Ovary (tissue), 9 donors: Measurements from ENCODE around the gene ANKRD7. TPM values are rescaled to one million over a fixed set of nuclear protein-coding genes. Genes with fewer than 3 reads are reported as not detected.

Experiments
- DNase-seq, 5 donors: peaks; one replicate each; pipeline ENCODE4 v3.0.0-alpha.2; 2019 to 2020
- H3K27ac ChIP-seq, 2 donors: fragments of 200-600 bp; one replicate each; pipeline versions ENCODE4 v1.5.1 to v1.8.0; 2019 to 2022
- H3K27me3 ChIP-seq: fragments of 200-600 bp; one replicate; pipeline ENCODE4 v1.8.0; 2022
- H3K36me3 ChIP-seq: fragments of 200-600 bp; sonication (generic); one replicate; pipeline ENCODE4 v1.5.1; 2019
- H3K4me1 ChIP-seq: one replicate; pipeline ENCODE4 v1.8.1; 2013; ENCODE audit warnings: mild to moderate bottlenecking, moderate library complexity; ENCODE audit not compliant: insufficient read depth
- H3K4me3 ChIP-seq: fragments of 200-600 bp; sonication (generic); one replicate; pipeline ENCODE4 v1.5.1; 2017
- H3K9me3 ChIP-seq, 2 donors: fragments of 200-600 bp in 1 of 2; sonication (generic) in 1 of 2; one replicate each; pipeline versions ENCODE4 v1.5.1 to v1.8.1; 2013 to 2019; ENCODE audit warnings: mild to moderate bottlenecking in 1 of 2, moderate library complexity in 1 of 2
- CTCF ChIP-seq, 3 donors: fragments of 450-650 bp in 2 of 3; fragments of 200-600 bp in 1 of 3; IDR thresholded peaks; one replicate each; pipeline versions ENCODE4 v1.5.1 to v1.8.0; 2016 to 2022; ENCODE audit warnings: antibody characterized with exemption in 3 of 3, mild to moderate bottlenecking in 1 of 3
- EP300 ChIP-seq: sonication (generic); formaldehyde crosslinking; IDR thresholded peaks from one replicate; pipeline ENCODE4 v1.6.1; 2017; ENCODE audit warnings: antibody characterized with exemption
- POLR2A ChIP-seq: fragments of 450-650 bp; IDR thresholded peaks from one replicate; pipeline ENCODE4 v1.6.1; 2017; ENCODE audit warnings: antibody characterized with exemption, mild to moderate bottlenecking, moderate library complexity
- WGBS, 3 donors: extraction: QIAGEN DNeasy Blood & Tissue Kit in 1 of 3; methylation state at CpG; one replicate each; pipeline versions ENCODE4 v1.1.5 to v1.1.7; 2013 to 2017; 5-methylcytosine and 5-hydroxymethylcytosine counted together
- intact Hi-C, 4 donors: fragments of 100-400 bp; cut with DNase I; formaldehyde crosslinking; loops; one replicate each; pipeline versions ENCODE4 v1.11.0 to v1.15.1; 2022 to 2023
- polyA plus RNA-seq, 2 donors: library from polyadenylated mRNA; stranded (reverse); fragments of 200-250 nt in 1 of 2; fragments of 350-450 nt in 1 of 2; fragmentation: Illumina TruSeq in 1 of 2; extraction: RNeasy Lipid Tissue Mini Kit (QIAGEN cat#74804) in 1 of 2; gene quantifications; one replicate each; pipeline ENCODE4 v1.2.3, GENCODE V29; 2013 to 2014
- total RNA-seq, 7 donors: library from RNA; depleted of rRNA in 2 of 7; stranded (reverse); fragments of >200 nt in 2 of 7; fragmentation: NEBNext Ultra II Directional in 3 of 7; extraction: Animal tissue kit (Norgen Biotek cat#: 25700) in 3 of 7; gene quantifications; one replicate each; pipeline versions ENCODE4 v1.1.0 to v1.2.4, GENCODE V29; 2016 to 2023
- donor health status: DM: no; HTN: no; CAD: no; lungs with moderate emphysema.
- donor health status: DM: no; HTN: no; CAD: no.
- donor health status: Bipolar disorder and iron deficiency.
- donor health status: DM: yes; HTN: yes; CAD: no.
- donor health status: DM: no; HTN: no; CAD: no.
- donor health status: DM: yes; HTN: yes; CAD: no.

The ANKRD7 gene
- total and polyA plus RNA-seq, 9 donors = 0.23 to 2.3 (median 1.1) TPM; not detected in 2

- Histone ChIP-seq H3K4me3 (no peak overlapping the region), H3K4me1 (no peaks in the 10 kb centered on the region), H3K27me3 (no peaks in the 10 kb centered on the region), H3K27ac (no peak overlapping the region), H3K9me3 (no peaks in the 10 kb centered on the region), H3K36me3 (no peaks in the 10 kb centered on the region)
- intact Hi-C loops = no loop called here
- TF ChIP-seq EP300 = no peak
- no peak for TF ChIP-seq POLR2A
- TF ChIP-seq CTCF (IDR thresholded peaks at IDR 0.05) = no peak
- DNase-seq = no peak
- 87 to 91% (median 91%) methylated on average over 2 of the region's 2 CpGs for WGBS, 3 donors
These were observed 34.6 kb downstream of the ANKRD7 start for GRCh38 chr7:118259115-118259514.

- Histone ChIP-seq H3K9me3 (no peaks in the 10 kb centered on the region), H3K27ac (no peak overlapping the region), H3K4me3 (no peak overlapping the region), H3K36me3 (no peaks in the 10 kb centered on the region), H3K27me3 (no peaks in the 10 kb centered on the region), H3K4me1 (no peaks in the 10 kb centered on the region)
- intact Hi-C loops = no loop called here
- DNase-seq = no peak
- TF ChIP-seq CTCF (IDR thresholded peaks at IDR 0.05) (no peak), EP300 (no peak), POLR2A (no peak)
These were observed 40.3 kb downstream of the ANKRD7 start for GRCh38 chr7:118264836-118265235.

DNA sequence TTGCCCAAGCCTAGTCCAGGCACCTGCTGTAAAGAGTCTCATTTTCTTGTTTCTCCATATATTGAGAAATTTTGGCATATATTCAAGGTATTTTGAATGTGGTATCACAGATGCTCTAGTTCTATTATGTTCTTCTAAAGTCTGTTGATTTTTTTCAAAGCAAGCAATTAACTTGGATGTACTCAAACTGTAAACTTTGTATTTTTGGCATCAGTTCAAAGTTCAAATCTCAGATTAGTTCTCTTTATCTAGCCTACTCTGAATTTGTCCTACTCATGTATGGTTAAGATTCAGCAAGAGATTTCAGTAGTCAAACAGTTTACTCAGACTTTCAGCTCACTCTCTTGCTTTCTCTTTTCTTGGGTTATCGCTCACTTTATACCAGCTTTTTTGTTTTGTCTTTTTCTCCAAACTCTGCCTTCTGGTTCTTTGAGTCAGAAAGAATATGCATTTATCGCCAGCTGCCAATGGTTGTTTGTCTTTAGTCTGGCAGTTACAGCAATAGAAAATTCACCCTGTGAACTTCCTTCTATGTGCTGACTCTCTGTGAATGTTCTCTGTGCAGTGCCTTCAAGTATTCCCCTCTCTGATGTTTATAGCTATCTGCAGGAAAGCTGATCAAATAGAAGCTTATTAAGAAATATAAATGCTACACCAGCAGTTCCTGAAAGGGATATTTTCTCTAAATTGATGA is 56.0 kb downstream of the ANKRD7 start:
- no peaks in the 10 kb centered on the region for H3K36me3 ChIP-seq
- H3K4me3 ChIP-seq = no peak overlapping the region
- no peaks in the 10 kb centered on the region for H3K9me3 ChIP-seq
- no peak overlapping the region for H3K27ac ChIP-seq
- intact Hi-C loops = no loop called here
- H3K27me3 ChIP-seq = no peaks in the 10 kb centered on the region
- 32 to 54% (median 41%) methylated on average over 2 of the region's 2 CpGs for WGBS, 3 donors
- no peaks in the 10 kb centered on the region for H3K4me1 ChIP-seq
- DNase-seq = no peak
- TF ChIP-seq EP300 (no peak), CTCF (IDR thresholded peaks at IDR 0.05) (no peak), POLR2A (no peak)

- intact Hi-C loops = no loop called here
- WGBS, 3 donors = 28 to 30% (median 30%) methylated on average over 3 of the region's 3 CpGs
- no peak overlapping the region for H3K27ac ChIP-seq
These were observed 56.7 kb downstream of the ANKRD7 start for GRCh38 chr7:118281196-118281595.

More at GRCh38 chr7:118281196-118281595, 56.7 kb downstream of the ANKRD7 start:
- TF ChIP-seq EP300 (no peak), CTCF (IDR thresholded peaks at IDR 0.05) (no peak), POLR2A (no peak)
- H3K4me1 ChIP-seq = no peaks in the 10 kb centered on the region
- H3K36me3 ChIP-seq = no peaks in the 10 kb centered on the region
- H3K9me3 ChIP-seq = no peaks in the 10 kb centered on the region
- H3K4me3 ChIP-seq = no peak overlapping the region
- H3K27me3 ChIP-seq = no peaks in the 10 kb centered on the region
- DNase-seq = no peak
